Heart right ventricle (tissue), 16 donors: ENCODE data around the gene NCAM2. TPM values are rescaled to one million over a fixed set of nuclear protein-coding genes. Genes with fewer than 3 reads are reported as not detected.
"Not testable (repeated sequence)": the region's sequence is repeated elsewhere in the genome, so short reads cannot be mapped to it uniquely, and the experiment has no call there.

Experiments
- ATAC-seq, 8 donors: fragments of 200-7000 bp; cut with Tn5 transposase; one replicate each; pipeline ENCODE4 v1.9.1; 2020; ENCODE audit warnings: mild to moderate bottlenecking in 8 of 8, moderate library complexity in 8 of 8, moderate number of reproducible peaks in 1 of 8
- DNase-seq, 2 donors: peaks; one replicate each; pipeline ENCODE4 v3.0.0-alpha.2; 2020
- H3K27ac ChIP-seq, 10 donors: fragments of 200-600 bp; sonication (generic) in 2 of 10; one replicate each; pipeline versions ENCODE4 v1.5.0 to v1.8.0; 2020 to 2022; ENCODE audit warnings: mild to moderate bottlenecking in 3 of 10
- H3K27me3 ChIP-seq, 7 donors: fragments of 200-600 bp; one replicate each; pipeline ENCODE4 v1.8.0; 2021 to 2022; ENCODE audit warnings: mild to moderate bottlenecking in 2 of 7
- H3K36me3 ChIP-seq, 9 donors: fragments of 200-600 bp; sonication (generic) in 1 of 9; one replicate each; pipeline versions ENCODE4 v1.5.0 to v1.8.0; 2020 to 2022; ENCODE audit warnings: mild to moderate bottlenecking in 2 of 9
- H3K4me1 ChIP-seq, 9 donors: fragments of 200-600 bp; sonication (generic) in 1 of 9; one replicate each; pipeline versions ENCODE4 v1.5.0 to v1.8.0; 2020 to 2022; ENCODE audit warnings: mild to moderate bottlenecking in 4 of 9
- H3K4me3 ChIP-seq, 10 donors: fragments of 200-600 bp; sonication (generic) in 2 of 10; one replicate each; pipeline versions ENCODE4 v1.5.0 to v1.8.0; 2020 to 2022; ENCODE audit warnings: mild to moderate bottlenecking in 7 of 10, moderate library complexity in 2 of 10
- H3K9me3 ChIP-seq, 11 donors: fragments of 200-600 bp in 10 of 11; sonication (generic) in 2 of 11; one replicate each; pipeline versions ENCODE4 v1.5.0 to v1.8.0; 2013 to 2022; ENCODE audit warnings: mild to moderate bottlenecking in 2 of 11, control low read depth in 1 of 11, moderate library complexity in 1 of 11
- WGBS, 2 donors: extraction: QIAGEN DNeasy Blood & Tissue Kit; methylation state at CpG; one replicate each; pipeline ENCODE4 v1.1.7; 2013; ENCODE audit warnings: inconsistent platforms in 1 of 2; 5-methylcytosine and 5-hydroxymethylcytosine counted together
- intact Hi-C, 10 donors: fragments of 100-400 bp; cut with DNase I; formaldehyde crosslinking; loops; one replicate each; pipeline versions ENCODE4 v1.11.1 to v1.14.2; 2022
- polyA plus RNA-seq, 2 donors: library from polyadenylated mRNA; stranded (reverse); fragments of 200-250 nt; gene quantifications; one replicate each; pipeline ENCODE4 v1.2.3, GENCODE V29; 2013
- total RNA-seq, 10 donors: library from RNA; stranded (reverse); fragmentation: NEBNext Ultra II Directional in 3 of 10; extraction: Animal tissue kit (Norgen Biotek cat#: 25700) in 3 of 10; gene quantifications; one replicate each; pipeline versions ENCODE4 v1.2.1 to v1.2.4, GENCODE V29; 2021 to 2023
- TF ChIP-seq, protein P1 (sequence below), 9 donors: fragments of 200-600 bp; sonication (generic) in 2 of 9; IDR thresholded peaks; one replicate each; pipeline versions ENCODE4 v1.5.0 to v1.8.0; 2021 to 2022; ENCODE audit warnings: antibody characterized with exemption in 9 of 9, mild to moderate bottlenecking in 5 of 9, moderate library complexity in 1 of 9
- donor health status: Arrhythmogenic right ventricular cardiomyopathy.
- donor health status: ischemic (EF 13 %, LVEDD 7.1; RV severe dilation, severe dysfunction).
- donor health status: healthy with polysubstance abuse.
- donor health status: DM: no; HTN: yes; CAD: no.
- donor health status: DM: no; HTN: no; CAD: no.
- donor health status: ischemic (EF 25% LVEDD 6.9; RV normal size, moderate dysfunction).
- donor health status: ischemic (EF 25% LVEDD 5.7; RV mildly dilated, moderate dysfunction).
- donor health status: healthy.
- donor health status: DM: yes; HTN: yes; CAD: no.
- donor health status: Ischemic cardiomyopathy.
- donor health status: ischemic (EF 35%, LVEDD 5.7; RV mildly dilated, moderate dysfunction).
- donor health status: nonischemic (EF 11% LVEDD 7.7; RV severe dilation, severe dysfunction).
- donor health status: DM: yes; HTN: yes; CAD: no.
- donor health status: PGD.
- donor health status: ischemic (EF 29% LVEDD 5.4; RV normal size, mild dysfunction).
- donor health status: nonischemic (EF 23%, LVEDD 6.1; RV moderate dilation, normal function).

Gene NCAM2
- total and polyA plus RNA-seq, 12 donors: 0.25 to 8.9 (median 3.1) TPM

DNA sequence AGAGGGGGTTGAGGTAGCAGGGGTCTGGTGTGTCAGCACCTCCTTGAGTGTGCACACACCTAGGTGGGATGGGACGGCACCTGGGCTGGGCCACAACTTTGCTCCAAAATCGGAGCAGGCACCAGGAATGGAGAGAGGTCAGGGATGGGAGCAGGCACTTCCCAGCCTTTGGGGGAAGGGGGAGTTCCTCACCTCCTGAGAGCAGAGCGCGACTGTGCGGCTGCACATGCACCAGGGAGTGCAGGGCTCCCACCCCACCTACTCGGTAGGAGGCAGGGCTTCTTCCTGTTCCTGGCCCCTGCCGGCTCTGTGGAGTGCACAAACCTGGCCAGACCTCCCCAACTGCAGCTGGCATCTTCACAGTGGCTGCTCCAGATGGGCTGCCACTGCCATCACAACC, 399.3 kb downstream of the NCAM2 start:
- peaks cover 0 to 70% (median 14%) of the 10 kb centered on the region in 11 donors for H3K9me3 ChIP-seq
- intact Hi-C loops: no loop called here

DNA sequence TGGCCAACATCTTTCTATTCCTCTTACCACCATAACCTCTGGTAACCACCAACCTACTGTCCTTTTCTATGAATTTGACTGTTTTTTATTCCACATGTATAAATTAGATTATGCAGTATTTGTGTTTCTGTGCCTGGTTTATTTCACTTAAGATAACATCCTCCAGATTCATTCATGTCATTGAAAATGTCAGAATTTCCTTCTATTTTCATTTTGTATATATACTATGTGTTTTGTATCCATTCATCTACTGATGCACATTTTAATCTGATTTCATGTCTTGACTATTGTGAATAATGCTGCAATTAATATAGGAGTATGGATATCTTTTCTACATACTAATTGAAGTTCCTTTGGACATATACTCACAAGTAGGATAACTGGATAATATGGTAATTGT, 403.2 kb downstream of the NCAM2 start:
- Histone ChIP-seq H3K27me3 (no peaks in the 10 kb centered on the region), H3K4me3 (no peak overlapping the region)

More for the DNA sequence above, 399.3 kb downstream of the NCAM2 start:
- H3K27ac ChIP-seq: no peak overlapping the region
- DNase-seq: no peak
- WGBS, 2 donors: 91 to 96% methylated on average over 7 of the region's 7 CpGs
- no peaks in the 10 kb centered on the region for H3K4me1 ChIP-seq
- TF ChIP-seq, protein P1, sequence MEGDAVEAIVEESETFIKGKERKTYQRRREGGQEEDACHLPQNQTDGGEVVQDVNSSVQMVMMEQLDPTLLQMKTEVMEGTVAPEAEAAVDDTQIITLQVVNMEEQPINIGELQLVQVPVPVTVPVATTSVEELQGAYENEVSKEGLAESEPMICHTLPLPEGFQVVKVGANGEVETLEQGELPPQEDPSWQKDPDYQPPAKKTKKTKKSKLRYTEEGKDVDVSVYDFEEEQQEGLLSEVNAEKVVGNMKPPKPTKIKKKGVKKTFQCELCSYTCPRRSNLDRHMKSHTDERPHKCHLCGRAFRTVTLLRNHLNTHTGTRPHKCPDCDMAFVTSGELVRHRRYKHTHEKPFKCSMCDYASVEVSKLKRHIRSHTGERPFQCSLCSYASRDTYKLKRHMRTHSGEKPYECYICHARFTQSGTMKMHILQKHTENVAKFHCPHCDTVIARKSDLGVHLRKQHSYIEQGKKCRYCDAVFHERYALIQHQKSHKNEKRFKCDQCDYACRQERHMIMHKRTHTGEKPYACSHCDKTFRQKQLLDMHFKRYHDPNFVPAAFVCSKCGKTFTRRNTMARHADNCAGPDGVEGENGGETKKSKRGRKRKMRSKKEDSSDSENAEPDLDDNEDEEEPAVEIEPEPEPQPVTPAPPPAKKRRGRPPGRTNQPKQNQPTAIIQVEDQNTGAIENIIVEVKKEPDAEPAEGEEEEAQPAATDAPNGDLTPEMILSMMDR (IDR thresholded peaks at IDR 0.05): no peak
- no peak for ATAC-seq
- H3K36me3 ChIP-seq: no peaks in the 10 kb centered on the region
- no peaks in the 10 kb centered on the region for H3K27me3 ChIP-seq
- H3K4me3 ChIP-seq: no peak overlapping the region

DNA sequence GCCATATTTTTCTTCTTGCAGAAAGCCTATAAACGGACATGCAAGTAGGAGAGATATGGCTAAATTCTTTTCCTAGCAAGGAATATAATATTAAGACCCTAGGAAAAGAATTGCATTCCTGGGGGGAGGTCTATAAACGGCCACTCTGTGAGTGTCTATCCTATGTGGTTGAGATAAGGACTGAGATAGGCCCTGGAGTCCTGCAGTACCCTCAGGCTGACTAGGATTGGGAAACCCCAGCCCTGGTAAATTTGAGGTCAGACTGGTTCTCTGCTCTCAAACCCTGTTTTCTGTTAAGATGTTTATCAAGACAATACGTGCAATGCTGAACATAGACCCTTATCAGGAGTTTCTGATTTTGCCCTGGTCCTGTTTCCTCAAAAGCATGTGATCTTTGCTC, 404.0 kb downstream of the NCAM2 start:
- peaks cover 0 to 54% (median 15%) of the 10 kb centered on the region in 11 donors for H3K9me3 ChIP-seq
- H3K36me3 ChIP-seq, H3K27ac ChIP-seq, intact Hi-C loops, ATAC-seq, DNase-seq, H3K27me3 ChIP-seq, H3K4me3 ChIP-seq, H3K4me1 ChIP-seq: not testable (repeated sequence)
- 70 to 79% methylated on average over 3 of the region's 3 CpGs for WGBS, 2 donors

More for the DNA sequence above, 403.2 kb downstream of the NCAM2 start:
- Histone ChIP-seq H3K36me3 (no peaks in the 10 kb centered on the region), H3K4me1 (no peaks in the 10 kb centered on the region), H3K9me3 (peaks cover 0 to 61% (median 15%) of the 10 kb centered on the region in 11 donors), H3K27ac (no peak overlapping the region)
- ATAC-seq (no peak), DNase-seq (no peak)
- intact Hi-C loops: no loop called here
- TF ChIP-seq, protein P1 (IDR thresholded peaks at IDR 0.05): no peak

DNA sequence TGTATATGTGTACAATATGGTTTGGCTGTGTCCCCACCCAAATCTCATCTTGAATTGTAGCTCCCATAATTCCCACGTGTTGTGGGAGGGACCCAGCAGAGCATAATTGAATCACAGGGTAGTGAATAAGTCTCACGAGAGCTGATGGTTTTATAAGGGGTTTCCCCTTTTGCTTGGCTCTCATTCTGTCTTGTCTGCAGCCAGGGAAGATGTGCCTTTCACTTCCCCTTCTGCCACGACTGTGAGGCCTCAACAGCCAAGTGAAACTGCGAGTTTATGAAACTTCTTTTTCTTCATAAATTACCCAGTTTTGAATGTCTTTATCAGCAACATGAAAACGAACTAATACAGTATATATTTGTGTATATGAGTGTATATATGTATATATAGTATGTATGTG, 406.1 kb downstream of the NCAM2 start:
- ATAC-seq, H3K4me1 ChIP-seq, intact Hi-C loops, DNase-seq, H3K27me3 ChIP-seq, H3K4me3 ChIP-seq, H3K27ac ChIP-seq, H3K36me3 ChIP-seq: not testable (repeated sequence)
- peaks cover 0 to 44% (median 15%) of the 10 kb centered on the region in 11 donors for H3K9me3 ChIP-seq
- WGBS, 2 donors: 61 to 67% methylated on average over 5 of the region's 5 CpGs

DNA sequence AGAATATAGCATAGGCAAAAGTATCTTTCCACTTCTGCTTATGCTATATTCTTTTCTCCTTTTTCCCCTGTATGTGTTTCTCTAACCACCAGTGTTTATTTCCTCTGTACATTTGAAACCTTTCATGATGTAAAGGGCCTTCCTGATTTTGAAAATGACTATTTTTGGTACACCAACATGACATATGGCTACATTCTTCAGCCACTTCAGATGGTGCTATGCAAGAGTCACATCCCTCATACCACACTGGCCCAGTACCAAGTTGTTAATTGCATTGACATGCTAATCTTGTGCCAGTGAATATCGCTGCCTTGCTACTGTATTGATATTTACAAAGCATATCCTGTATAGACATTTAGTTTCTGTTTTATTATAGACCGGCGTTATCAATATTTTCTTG, 408.7 kb downstream of the NCAM2 start:
- Histone ChIP-seq H3K4me3 (no peak overlapping the region), H3K27ac (no peak overlapping the region), H3K4me1 (no peaks in the 10 kb centered on the region), H3K9me3 (peaks cover 0 to 35% (median 10%) of the 10 kb centered on the region in 11 donors), H3K36me3 (no peaks in the 10 kb centered on the region), H3K27me3 (no peaks in the 10 kb centered on the region)
- WGBS, 2 donors: 86 to 90% methylated on average over 3 of the region's 3 CpGs
- DNase-seq (no peak), ATAC-seq (no peak)
- TF ChIP-seq, protein P1 (IDR thresholded peaks at IDR 0.05): no peak
- intact Hi-C loops: no loop called here
